GM20000 (cell line): ENCODE measurements around the gene RHOG.
A peak's percentile ranks its signal among the peaks of the same experiment; 100 is the strongest.

Source experiments
- DNase-seq: peaks from one replicate; pipeline ENCODE4 v3.0.0; 2012; ENCODE audit warnings: low spot score
- CTCF ChIP-seq: IDR thresholded peaks from 2 replicates; pipeline ENCODE4 v1.5.1; 2012; ENCODE audit warnings: mild to moderate bottlenecking, control low read depth; ENCODE audit errors: extremely low read depth, missing control alignments

RHOG gene

GRCh38 chr11:3826721-3827120 is 14.0 kb downstream of the RHOG start:
- no peak for TF ChIP-seq CTCF
- DNase-seq, result no peak

GRCh38 chr11:3825473-3826154 is 15.1 kb downstream of the RHOG start:
- no peak for TF ChIP-seq CTCF
- no peak for DNase-seq

GRCh38 chr11:3824714-3825472 is 15.9 kb downstream of the RHOG start:
- peak; percentile 81 for DNase-seq
- peak; percentile 93 for TF ChIP-seq CTCF

GRCh38 chr11:3823762-3824506 is 16.8 kb downstream of the RHOG start:
- no peak for TF ChIP-seq CTCF
- DNase-seq, result no peak

- DNase-seq, result no peak
- no peak for TF ChIP-seq CTCF
Observed at GRCh38 chr11:3823303-3823702, 17.5 kb downstream of the RHOG start.

GRCh38 chr11:3822312-3822711 is 18.4 kb downstream of the RHOG start:
- TF ChIP-seq CTCF, result no peak
- DNase-seq, result no peak

GRCh38 chr11:3820971-3821370 is 19.8 kb downstream of the RHOG start:
- DNase-seq, result no peak
- no peak for TF ChIP-seq CTCF
